Right ventricle myocardium superior (tissue), 1 donor: ENCODE results near the gene SPATA13. TPM values are rescaled to one million over a fixed set of nuclear protein-coding genes. Genes with fewer than 3 reads are reported as not detected.
A peak's percentile ranks its signal among the peaks of the same experiment; 100 is the strongest.

ENCODE experiments used
- ATAC-seq: fragments of 200-7000 bp; cut with Tn5 transposase; one replicate; pipeline ENCODE4 v1.9.1; 2020; ENCODE audit warnings: mild to moderate bottlenecking; ENCODE audit not compliant: poor library complexity
- DNase-seq: peaks from one replicate; pipeline ENCODE4 v3.0.0-alpha.2; 2020
- intact Hi-C: fragments of 100-400 bp; cut with DNase I; formaldehyde crosslinking; loops from one replicate; pipeline ENCODE4 v1.11.2; 2022
- total RNA-seq: library from RNA; stranded (reverse); fragmentation: NEBNext Ultra II Directional; extraction: Animal tissue kit (Norgen Biotek cat#: 25700); gene quantifications from one replicate; pipeline ENCODE4 v1.2.1, GENCODE V29; 2021
- donor health status: DM: no; HTN: yes; CAD: no; lungs with severe emphysema.

The SPATA13 gene
- total RNA-seq, 1 donor from 2014 or later, result 8.3 TPM

DNA sequence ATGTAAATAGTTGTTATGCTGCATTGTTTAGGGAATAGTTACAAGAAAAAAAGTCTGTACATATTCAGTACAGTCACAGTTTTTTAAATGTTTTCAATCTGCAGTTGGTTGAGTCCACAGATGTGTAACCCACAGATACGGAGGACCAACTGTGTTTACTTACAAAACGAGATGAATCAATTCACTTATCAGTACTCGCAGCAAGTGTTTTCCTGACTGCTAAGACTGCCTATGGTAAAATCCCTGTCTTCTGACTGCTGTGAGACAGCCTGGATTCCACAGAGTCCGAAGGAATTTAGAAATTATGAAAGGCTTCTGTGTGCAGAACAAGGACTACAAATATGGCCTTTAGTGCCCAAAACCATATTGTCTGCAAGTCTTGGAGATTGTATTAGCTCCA, 103.1 kb downstream of the SPATA13 start:
- intact Hi-C loops, result no loop called here
- no peak for ATAC-seq
- DNase-seq, result no peak

DNA sequence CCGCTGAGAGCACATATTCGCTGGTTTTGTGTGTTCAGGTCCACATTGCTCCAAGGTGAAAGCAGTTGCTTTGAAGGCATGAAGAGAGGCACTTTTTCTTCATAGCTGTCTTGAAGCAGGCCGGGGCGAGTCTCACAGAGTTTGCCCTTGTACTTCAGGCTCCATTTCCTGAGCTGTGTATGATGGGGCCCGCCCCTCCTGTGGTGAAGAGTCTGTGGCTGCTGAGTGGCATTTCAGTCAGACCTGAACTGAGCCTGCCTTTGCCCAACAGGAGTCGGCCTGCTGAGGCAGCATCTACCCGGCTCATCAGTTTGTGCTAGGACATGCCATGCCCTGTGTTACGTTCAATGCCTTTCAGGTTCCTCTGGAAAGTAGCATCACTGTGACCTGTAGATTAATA, 104.5 kb downstream of the SPATA13 start:
- intact Hi-C loops, result no loop called here
- DNase-seq, result no peak
- ATAC-seq, result no peak

DNA sequence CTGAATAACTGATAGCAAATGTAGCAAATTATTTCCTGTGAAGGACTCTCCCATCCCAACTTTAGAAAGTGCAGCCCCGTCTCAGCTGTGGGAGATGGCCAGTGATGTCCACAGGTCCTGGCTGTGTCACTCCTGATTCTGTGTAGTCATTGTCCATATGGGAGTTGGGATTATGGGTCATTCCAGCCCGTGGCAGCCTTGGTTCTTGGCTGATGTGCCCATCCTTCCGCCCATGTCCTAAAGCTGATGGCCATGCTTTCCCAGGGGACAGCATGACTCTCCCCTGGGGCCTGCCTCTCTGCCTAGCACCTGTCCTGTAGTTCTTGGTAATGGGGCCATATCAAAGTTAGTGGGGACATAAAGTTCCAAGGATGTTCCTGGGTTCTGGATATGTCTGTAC, 104.9 kb downstream of the SPATA13 start:
- ATAC-seq (no peak), DNase-seq (no peak)
- intact Hi-C loops, result no loop called here

DNA sequence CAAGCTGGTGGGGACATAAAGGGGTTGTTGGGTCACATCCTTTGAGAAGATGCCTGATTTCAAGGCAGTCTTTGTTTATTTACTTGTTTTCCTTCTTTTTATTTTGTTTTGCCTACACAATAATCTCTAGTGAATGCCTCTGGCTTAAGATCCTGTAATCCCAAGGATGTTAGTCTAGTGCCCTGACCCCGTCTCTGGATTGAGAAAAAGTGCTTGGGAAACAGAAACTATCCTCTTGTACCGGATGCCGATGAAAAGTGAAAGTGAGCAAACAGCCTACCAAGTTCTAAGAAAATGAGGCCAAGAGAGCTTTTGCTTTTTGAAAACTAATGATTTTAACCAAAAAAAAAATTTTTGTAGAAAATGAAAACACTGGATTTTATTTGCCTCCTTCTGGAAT, 106.8 kb downstream of the SPATA13 start:
- no peak for ATAC-seq

DNA sequence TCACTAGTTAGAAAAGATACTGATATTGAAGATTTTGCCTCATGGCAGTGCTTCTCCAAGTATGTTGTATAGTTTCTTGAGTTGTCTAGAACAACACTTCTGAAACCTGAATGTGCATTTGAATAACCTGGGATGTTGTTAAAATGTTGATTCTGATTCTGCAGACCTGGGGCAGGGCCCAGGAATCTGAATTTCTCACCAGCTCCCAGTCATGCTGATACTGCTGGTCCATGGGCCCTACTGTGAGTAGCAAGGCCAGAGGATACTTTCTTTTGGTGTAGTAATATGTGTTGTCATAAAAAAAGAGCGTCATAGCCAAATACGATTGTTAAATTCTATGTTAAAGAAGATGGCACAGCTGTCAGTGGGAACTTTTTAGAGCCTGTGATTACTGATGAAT, 107.3 kb downstream of the SPATA13 start:
- ATAC-seq, result no peak
- intact Hi-C loops, result no loop called here
- no peak for DNase-seq

More for the DNA sequence above, 106.8 kb downstream of the SPATA13 start:
- intact Hi-C loops, result no loop called here
- DNase-seq, result no peak

DNA sequence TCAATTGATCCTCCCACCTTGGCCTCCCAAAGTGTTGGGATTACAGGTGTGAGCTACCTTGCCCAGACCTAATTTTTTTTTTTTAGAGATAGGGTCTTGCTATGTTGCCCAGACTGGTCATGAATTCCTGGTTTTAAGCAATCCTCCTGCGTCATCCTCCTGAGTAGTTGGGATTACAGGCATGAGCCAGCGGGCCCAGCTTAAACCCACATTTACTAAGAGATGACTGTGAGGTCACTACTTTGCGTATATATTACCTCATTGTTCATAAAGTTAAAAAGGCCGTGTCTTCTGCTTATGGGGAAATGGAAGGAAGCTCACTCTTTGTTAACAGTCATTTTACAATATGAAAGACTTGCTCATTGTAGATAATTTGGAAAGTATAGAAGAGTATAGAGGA, 109.3 kb downstream of the SPATA13 start:
- ATAC-seq (no peak), DNase-seq (no peak)
- intact Hi-C loops, result no loop called here

DNA sequence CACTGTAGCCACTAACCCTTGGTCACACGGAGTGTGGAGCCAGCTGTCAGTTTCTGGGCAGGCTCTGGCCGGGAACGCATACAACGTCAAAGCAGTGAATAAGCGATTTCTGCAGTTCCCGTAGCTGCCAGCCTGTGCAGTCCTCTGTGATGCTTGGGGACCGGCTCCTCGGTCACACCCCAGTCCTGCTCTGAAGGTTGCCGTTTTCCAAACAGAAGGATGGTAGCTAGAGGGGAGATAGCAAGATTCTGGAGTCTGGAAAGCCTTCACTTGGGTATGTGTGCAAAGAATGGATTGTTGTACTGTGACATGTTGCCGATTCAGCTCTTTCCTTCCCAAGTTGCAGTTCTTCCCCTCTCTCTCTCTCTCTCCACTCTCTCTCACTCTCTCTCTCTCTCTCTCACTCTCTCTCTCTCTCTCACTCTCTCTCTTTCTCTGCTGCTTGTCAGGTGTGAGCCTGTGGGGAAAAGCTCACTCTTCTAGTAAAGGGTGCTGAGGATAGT, 110.2 kb downstream of the SPATA13 start:
- ATAC-seq (peak; percentile 80), DNase-seq (peak; percentile 77)
- intact Hi-C loops, result no loop called here

DNA sequence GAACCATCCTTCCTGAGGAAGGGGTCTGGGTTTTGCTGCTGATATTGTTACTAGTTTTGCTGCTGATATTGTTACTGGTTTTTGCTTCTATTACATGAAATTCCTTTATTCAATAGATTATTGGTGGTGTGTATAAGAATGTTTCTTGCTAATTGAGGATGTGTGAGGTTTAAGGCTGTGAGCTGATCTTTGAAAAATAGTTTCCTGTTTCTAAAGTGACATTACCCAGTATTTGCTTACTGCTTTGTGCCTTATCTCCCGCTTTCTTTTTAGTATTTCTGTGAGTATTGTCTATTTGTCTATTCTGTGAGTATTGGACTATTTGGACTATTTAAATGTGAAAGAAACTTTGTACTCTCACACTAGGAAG, 110.7 kb downstream of the SPATA13 start:
- intact Hi-C loops, result no loop called here
- no peak for ATAC-seq
- no peak for DNase-seq

DNA sequence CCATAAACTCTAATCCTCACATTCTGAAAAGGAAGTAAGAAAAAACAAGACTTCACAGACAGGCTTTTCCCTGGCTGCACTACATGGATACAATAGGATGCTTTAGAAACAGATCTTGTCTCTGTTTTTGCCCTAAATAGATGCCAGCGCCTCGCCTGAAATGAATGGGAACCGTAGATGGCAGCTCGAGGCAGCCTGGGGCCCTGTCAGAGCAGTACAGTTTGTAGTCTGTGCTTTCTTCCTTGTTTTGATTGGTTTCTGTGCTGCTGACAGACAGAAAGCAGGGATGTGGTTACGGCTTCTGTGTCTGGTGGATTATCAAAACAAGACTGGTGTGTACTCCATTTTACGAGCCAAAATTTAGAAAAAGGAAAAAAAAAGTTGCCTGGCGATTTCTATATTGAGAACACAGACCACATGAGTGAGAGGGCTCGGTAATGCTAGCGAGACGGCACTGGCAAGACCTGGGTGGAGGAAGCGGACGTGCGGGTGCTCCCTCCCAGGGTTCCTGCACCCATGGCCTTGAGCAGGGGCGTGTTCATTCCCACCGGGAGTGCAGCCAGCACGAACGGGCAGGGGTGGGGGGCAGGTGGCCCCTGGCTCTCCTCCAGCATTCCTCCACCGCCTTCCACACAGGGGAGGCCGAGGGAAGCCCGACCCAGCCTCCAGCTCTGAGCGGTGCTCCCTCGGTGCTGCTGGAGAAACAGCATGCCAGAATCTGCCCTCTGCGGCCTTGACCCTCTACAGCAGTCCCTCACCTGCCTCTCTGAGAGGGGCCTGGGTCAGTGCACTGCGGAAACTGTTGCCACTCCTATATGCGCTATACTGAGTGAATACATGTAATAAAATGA, 111.3 kb downstream of the SPATA13 start:
- DNase-seq (peak; percentile 83), ATAC-seq (peak; percentile 83)
- intact Hi-C loops, result no loop called here

DNA sequence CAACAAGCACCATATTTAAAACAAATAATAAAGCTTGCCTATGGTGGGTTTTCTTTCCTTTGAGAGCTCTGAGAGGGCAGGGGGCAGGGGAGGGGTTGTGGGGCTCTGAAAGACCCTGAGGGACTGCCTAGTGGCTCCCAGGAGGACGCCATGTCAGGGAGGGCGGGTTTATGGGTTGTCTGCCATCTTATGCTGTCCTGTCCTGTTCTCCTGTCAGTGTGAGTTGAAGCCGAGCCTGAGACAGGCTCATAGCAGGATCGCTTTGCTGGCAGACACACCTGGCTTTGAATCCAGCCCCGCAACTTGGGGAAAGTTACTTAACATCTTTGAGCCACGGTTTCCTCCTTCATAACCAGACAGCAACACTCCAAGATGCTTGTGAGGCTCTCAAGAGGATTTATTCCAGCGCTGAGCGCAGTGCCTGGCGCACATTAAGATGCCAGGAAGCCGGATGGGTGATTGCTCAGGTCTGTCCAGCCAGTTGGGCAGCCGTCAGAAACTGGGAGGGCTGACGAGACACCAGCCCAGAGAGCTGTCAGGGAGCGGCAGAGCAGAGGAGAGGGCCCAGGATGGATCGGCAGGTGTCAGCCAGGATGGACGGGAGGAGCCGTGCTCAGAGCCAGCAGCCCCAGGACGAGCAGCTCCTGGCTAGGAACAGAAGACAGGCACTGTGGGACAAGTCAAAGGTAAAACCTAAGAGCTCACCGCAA, 112.1 kb downstream of the SPATA13 start:
- DNase-seq, result no peak
- intact Hi-C loops, result no loop called here
- no peak for ATAC-seq

DNA sequence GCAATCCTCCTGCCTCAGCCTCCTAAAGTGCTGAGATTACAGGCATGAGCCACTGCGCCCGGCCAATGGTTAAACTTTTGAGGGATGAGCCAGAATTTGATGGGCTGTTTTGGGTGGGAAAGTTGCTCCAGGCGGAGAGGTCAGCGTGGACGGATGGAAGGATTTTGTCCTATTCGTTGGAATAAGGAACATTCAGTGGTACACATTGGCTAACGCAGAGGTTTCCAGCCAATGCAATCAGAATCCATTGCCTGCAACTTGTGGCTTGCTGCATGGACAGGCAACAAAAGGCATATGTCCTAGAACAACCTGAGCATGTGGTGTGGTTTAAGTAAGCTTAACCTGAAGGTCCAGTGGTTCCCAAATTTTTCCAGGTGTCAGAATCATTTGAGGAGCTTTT, 113.4 kb downstream of the SPATA13 start:
- intact Hi-C loops, result no loop called here
- DNase-seq (no peak), ATAC-seq (no peak)

DNA sequence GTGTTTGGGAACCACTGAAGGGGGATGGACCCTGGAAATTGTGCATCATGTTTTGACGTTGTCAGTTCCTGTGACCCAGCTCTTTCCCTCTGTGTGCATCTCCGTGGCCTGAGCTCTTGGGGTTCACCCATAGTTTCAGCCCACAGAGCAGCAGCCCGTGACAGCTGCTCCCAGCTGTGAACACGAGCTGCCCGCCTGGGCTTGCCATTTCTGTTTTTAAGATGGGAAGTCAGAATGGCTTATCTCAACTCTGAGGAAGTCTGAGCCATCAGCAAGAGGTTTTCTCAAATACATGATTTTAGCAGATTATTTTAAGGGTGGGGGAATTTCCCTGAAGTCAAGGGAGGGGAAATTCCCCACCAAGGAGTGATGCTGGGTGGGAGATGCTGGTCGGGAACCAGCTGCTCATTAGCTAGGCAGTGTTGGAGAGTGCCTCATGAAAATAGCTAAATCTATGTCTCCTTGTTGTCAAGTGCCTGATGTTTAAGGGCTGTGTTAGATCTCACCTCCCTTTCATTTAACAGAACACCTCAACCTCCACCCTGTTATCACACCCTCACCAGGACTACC, 114.0 kb downstream of the SPATA13 start:
- no peak for ATAC-seq

DNA sequence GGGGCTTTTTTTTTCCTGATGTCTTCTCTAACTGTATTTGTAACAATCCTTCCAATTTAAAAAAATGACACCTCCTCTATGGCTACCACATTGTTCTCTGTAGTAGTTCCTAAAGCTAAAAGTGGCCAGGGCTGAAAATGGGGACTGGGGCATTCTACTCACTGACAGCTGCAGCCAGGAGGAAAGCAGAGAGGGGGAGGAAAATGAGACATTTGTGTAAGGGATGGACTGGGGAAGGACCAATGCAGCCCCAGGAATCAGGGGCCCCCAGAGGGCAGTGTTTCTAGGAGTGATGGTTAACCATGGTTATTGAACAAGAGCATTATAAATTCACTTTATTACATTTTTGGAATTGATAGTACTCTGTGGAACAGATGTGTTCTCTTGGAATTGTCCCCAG, 114.5 kb downstream of the SPATA13 start:
- intact Hi-C loops, result no loop called here
- DNase-seq (no peak), ATAC-seq (no peak)

More for the DNA sequence above, 114.0 kb downstream of the SPATA13 start:
- peak; percentile 58 for DNase-seq
- intact Hi-C loops, result no loop called here

DNA sequence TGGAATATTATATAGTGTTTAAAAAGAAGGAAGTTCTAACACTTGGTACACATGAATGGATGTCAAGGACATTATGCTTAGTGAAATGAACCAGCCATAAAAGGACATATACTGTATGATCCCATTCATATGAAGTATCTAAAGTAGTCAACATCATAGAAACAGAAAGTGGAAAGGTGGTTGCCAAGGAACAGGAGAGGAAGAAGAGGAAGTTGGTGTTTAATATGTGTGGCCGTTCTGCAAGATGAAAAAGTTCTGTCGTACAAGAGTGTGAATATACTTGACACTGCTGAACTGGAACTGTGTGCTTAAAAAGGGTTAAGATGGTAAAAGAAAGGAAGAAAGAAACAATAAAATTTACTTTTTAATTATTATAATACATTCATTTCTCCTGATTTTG, 115.8 kb downstream of the SPATA13 start:
- DNase-seq (no peak), ATAC-seq (no peak)
- intact Hi-C loops, result no loop called here

DNA sequence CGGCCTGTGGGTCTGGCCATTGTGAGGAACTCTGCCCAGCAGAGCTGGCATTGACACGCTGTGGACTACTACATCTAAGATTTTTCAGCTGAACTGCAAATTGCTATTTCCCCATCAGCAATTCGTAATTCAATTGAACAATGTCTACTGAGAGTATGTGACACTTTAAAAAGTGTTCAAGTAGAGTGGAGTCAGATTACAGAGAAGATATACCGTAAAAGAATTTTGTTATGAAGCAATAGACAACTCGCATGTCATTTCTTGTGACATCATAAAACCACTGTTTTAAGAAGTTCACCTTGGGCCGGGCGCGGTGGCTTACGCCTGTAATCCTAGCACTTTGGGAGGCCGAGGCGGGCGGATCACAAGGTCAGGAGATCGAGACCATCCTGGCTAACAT, 116.3 kb downstream of the SPATA13 start:
- intact Hi-C loops, result no loop called here
- no peak for DNase-seq
- ATAC-seq, result no peak

DNA sequence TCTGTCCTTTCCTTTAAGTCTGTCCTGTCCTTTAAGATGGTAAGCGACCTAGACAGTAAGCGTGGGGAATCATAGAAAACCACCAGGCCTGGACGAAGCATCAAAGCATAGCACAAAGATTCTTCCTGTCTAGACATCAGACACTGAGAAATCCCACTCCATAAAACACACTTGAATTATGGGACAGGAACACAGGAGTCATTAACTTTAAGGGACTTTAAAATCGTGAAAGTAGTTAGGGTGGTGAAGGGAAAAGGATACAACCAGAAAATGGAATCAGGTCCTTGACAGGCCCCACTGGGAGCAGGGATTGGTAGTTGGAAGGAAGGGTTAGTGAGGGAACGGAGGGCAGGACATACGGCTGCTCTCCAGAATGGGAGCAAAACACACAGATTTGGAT, 117.2 kb downstream of the SPATA13 start:
- intact Hi-C loops, result no loop called here
- DNase-seq (no peak), ATAC-seq (no peak)

DNA sequence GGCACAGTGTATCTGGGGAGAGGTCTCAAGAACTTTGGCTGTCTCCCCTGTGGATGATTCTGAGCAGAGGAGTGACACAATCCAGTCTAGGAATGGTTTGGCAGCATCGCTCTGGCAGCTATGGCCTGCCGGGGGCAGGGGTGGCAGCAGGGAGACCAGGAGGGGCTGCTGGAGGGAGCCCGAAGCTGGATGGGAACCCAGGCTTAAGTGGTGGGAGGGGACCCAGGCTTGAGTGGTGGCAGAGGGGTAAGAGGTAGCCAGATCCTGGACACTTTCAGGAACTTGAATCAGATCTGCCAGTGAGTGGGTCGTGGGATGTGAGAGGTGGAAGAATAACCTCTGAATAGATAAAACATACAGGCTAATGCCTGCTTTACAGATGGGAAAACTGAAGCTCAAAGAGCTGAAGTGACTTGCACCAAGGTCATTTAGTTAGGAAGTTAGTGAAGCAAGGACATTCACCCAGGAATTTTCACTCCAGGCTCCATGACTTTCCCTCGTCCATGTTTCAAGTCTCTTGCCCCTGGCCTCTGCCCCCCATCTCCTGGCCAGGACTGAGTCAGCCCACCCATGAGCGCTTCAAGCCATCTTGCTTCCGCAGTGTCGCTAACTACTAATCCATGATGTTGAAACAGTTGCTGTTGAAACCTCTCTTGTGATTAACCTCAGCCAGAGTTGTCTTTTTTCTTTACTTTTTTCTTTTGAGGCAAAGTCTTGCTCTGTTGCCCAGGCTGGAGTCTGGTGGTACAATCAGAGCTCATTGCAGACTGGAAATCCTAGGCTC, 119.0 kb downstream of the SPATA13 start:
- ATAC-seq (no peak), DNase-seq (no peak)
- intact Hi-C loops, result no loop called here

DNA sequence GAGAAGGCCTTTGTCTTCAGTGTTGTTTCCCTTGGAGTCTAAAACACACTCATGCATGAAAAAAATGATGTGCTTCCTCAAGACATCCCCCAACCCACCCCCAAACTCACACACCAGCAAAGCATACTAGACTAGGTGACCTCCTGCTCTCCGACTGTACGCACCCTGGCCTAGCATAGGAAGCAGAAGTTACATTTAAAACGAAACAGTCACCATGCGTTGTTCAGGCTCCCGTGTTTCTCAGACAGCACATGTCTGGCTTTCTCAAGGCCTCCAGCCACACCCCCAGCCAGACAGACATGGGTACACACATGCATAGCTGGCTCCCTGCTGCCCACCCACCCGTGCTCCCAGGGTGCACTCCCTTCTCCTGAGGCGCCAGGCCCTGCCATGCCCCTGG, 120.2 kb downstream of the SPATA13 start:
- intact Hi-C loops, result no loop called here

More for the DNA sequence above, 120.2 kb downstream of the SPATA13 start:
- no peak for ATAC-seq
- no peak for DNase-seq
